GM12865 (cell line): ENCODE data around the gene PREX1.

Source experiments
- DNase-seq: peaks from one replicate; pipeline ENCODE4 v3.0.0; 2010; ENCODE audit warnings: low read depth
- H3K4me3 ChIP-seq: 2 replicates; pipeline ENCODE4 v1.5.1; 2011; ENCODE audit warnings: mild to moderate bottlenecking, low read depth, low read length, control low read depth
- TF ChIP-seq, protein P1 (sequence below): IDR thresholded peaks from 2 replicates; pipeline ENCODE4 v1.5.1; 2011; ENCODE audit warnings: low read length, control low read depth, low read depth, inconsistent platforms; ENCODE audit not compliant: insufficient read depth; ENCODE audit errors: missing control alignments

The PREX1 gene

DNA sequence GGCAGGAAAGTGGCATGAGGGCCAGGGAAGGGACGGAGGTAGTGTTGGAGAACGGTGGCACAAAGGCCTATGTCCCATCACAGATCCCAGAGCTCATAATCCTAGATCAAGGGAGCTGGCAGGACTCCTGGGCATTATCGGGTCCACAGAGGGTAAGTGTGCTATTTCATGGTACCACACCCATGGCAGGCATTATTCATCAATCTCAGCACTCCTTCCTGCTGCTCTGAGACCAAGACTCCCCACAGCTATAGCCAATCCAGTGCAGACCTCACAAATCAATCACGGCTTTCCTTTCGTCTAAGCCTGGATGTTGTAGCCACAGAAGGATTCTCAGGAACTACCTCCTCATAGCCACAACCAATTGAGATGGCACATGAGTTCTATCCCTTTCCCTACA, 187.9 kb downstream of the PREX1 start:
- no peak for DNase-seq
- TF ChIP-seq, protein P1, sequence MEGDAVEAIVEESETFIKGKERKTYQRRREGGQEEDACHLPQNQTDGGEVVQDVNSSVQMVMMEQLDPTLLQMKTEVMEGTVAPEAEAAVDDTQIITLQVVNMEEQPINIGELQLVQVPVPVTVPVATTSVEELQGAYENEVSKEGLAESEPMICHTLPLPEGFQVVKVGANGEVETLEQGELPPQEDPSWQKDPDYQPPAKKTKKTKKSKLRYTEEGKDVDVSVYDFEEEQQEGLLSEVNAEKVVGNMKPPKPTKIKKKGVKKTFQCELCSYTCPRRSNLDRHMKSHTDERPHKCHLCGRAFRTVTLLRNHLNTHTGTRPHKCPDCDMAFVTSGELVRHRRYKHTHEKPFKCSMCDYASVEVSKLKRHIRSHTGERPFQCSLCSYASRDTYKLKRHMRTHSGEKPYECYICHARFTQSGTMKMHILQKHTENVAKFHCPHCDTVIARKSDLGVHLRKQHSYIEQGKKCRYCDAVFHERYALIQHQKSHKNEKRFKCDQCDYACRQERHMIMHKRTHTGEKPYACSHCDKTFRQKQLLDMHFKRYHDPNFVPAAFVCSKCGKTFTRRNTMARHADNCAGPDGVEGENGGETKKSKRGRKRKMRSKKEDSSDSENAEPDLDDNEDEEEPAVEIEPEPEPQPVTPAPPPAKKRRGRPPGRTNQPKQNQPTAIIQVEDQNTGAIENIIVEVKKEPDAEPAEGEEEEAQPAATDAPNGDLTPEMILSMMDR: no peak
- H3K4me3 ChIP-seq: no peak overlapping the region

DNA sequence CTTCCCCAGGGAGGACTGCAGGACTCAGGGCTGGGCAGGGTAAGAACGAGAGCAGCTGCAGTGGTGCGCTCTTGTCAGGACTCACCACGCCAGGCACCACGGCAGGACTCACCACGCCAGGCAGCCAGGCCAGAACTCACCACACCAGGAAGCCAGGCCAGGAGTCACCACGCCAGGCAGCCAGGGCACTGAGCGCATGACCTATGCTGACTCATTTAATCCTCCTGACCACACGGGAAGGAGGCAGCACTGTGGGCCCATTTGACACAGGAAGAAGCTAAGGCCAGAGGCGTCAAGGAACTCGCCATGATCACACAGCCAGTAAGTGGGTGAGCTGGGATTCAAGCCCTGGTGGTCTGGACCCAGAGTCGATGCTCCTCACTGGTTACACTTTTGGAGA, 189.3 kb downstream of the PREX1 start:
- H3K4me3 ChIP-seq: no peak overlapping the region
- TF ChIP-seq, protein P1: no peak
- peak; percentile 35 for DNase-seq

DNA sequence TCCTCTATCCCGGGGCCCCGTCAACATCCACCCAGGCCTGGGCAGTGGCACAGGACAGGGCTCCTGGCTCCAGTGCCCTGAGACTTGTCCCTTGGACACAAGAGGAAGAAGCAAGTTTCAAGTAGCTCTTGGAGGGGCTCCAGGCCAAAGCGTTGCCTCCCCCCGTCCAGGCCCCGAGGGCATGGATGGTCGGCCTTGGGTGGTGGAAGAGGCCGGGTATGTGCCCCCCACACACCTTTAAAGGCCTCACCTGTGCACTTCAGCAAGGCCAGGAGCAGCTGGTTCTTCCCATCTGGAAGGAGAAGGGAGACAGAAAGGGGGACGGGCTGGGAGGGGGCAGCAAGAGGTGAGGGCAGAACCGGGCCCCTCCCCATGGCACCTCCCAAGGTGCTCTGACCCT, 190.3 kb downstream of the PREX1 start:
- TF ChIP-seq, protein P1: no peak
- H3K4me3 ChIP-seq: no peak overlapping the region
- DNase-seq: no peak

DNA sequence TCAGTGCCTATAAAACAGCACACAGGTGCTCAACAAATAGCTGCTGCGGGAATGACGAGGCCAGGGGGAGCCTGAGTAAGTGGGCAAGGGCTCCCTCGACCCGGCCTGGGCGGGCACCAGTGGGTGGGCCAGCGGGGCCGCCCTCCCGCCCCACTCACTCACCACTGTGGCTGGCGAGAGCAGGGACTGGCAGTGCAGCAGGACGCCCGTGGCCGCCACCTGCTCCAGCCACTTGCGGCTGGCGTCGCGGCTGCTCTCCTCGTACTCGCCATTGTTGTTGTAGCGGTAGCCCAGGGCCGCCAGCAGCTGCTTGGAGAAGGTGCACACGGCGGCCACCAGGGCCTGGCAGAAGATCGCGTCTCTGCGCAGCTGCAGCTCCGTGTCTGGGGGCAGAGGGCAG, 191.5 kb downstream of the PREX1 start:
- TF ChIP-seq, protein P1: no peak
- no peak for DNase-seq
- no peak overlapping the region for H3K4me3 ChIP-seq

DNA sequence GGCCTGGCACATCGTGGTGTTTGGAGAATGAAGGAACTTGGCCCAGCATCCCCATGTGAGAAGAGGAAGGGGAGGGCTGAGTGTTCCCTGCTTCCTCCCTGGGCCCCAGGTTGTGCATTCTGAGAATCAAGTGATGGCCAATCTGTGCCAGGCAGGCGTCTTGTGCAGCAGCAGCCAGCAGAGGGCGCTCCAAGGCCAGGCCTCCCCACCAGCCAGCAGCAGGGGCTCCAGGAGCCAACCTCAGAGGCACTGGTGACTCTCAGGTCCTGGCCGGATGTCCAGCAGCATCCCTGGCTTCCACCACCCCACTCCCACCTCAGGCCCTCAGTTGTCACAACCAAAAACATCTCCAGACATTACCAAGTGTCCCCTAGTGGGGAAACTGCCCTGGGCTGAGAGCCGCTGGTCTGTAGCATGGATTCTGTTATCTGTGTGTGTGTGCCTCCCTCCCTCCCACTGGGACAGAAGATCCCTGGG, 192.0 kb downstream of the PREX1 start:
- no peak overlapping the region for H3K4me3 ChIP-seq
- TF ChIP-seq, protein P1: peak; percentile 83
- peak; percentile 65 for DNase-seq

DNA sequence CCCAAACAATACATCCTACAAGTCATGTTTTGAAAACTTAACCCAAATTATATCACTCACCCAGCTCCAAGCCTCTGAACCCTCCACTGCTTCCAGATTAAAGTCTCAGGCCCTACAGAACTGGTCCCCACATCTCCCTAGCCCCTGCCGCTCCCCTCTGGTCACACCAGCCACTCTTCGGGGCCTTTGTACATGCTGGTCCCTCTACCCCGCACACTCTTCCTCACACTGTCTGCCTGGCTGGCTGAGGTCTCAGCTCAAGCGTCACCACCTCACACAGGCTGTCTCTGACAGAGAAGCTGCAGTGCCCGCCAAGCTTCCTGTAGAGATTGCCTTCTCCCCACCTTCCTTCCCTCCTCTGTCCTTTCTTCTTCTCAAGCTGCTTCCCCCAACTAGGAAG, 192.4 kb downstream of the PREX1 start:
- TF ChIP-seq, protein P1: no peak
- no peak overlapping the region for H3K4me3 ChIP-seq
- DNase-seq: no peak

DNA sequence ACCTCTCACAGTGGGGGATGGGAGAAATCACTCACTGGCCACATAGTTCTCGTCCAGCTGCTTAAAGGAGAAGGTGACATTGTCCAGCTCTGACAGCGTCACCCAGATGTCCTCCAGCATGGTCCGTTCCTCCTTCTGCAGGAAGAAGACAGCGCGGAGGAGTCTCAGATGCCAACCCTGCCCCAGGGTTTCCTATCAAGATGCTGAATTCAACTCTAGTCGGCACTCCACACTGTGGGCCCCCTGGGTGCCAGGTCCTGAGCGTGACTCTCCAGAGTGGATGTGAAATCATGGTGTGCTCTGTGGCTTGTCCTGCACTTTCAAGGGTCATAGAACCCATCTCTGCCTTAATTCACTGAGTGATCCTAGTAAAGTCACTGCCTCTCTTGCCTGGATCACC, 193.2 kb downstream of the PREX1 start:
- TF ChIP-seq, protein P1: no peak
- H3K4me3 ChIP-seq: no peak overlapping the region
- DNase-seq: no peak
